T follicular helper cell (primary cell): ENCODE data around the gene EME1.

ENCODE experiments used
- DNase-seq: peaks from one replicate; pipeline ENCODE4 v3.0.0-alpha.2; 2020; ENCODE audit warnings: low read depth

Gene EME1

DNA sequence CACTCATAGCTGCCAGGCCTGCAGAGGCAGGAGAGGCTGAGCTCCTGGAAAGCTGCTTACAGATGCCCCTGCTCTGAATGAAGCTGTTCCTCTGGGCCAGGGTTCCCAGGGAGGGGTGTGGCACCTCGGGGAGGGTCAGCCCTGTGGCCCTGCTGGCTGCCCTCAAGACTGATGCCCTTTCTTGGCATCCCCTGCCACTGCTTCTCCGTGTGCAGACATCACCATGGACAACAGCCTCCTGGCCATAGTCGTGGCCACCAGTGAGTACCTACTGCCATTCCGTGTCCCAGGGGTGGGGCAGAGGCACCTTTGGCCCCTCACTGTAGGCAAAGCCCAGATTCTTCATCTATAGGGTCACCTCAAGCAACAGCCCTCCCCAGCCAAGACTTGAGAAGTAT lies 9.0 kb upstream of the EME1 start:
- DNase-seq = no peak

DNA sequence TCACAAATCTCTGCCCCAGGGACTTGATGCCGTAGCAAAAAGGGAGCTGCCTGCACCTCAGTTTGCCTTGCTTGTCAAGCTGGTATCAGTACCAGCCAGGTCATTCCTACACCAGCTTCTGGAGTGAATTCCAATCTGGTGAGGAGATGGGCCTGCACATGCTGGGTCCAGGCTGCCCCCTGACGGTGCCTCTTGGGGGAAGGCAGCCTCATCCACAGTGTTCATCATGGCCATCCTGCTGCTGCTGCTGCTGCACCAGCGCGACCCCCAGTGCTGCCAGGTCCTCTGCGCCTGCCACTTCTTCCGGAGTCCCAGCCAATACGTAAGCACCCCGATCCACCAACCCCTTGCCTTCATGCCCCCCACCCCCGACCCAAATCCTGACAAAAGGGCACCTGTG lies 8.3 kb upstream of the EME1 start:
- no peak for DNase-seq

DNA sequence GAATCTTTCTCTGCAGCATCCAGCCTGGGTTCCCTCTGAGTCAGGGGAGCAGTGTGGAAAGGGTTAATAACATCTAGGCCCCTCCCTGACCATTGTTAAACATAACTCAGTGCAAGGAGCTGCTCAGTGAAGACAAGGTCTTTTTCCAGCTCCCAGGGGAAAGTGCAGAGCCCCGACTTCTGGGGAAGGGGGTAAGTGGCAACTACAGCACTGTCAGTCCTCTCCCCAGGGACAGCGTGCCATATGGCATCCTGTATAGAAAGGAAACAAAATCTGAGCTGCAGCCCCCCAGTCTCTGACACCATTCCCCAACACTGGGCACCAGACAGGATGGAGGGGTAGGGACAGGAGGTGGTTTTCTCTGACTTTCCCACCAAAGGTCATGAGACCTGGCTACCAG lies 7.9 kb upstream of the EME1 start:
- no peak for DNase-seq

DNA sequence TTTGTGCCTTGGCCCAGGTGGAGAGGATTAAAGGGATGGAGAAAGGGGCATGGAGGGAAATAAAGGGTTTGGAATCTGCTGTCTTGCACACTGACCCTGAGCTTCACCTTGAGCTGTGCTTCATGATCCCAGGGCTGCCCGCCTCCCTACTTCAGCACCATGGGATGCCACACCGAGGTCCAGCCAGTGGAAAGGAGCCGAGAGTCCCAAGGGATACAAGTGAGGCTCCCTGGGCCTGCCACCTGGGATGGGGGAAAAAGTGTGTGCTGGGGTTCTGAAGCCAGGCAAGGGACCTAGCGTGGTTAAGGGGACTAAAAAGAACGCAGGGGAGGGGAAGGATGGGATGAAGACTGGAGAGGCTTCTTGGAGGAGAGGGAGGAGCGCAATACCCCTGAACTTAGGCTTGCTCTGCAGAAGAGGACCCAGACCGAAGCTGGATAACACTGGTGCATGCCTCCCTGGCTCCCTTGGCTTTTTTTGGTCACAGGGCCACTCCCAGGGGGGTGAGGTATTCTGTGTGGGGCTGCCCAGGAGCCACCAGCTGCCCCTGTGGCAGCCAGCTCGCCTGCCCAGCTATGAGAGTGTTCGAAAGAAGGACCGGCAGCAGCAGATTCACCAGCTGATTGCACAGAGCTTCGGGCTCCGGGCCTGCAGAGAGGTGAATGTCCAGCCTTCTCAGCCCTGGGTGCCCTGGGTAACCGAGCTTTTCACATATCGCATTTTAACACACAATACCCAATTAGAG lies 7.2 kb upstream of the EME1 start:
- no peak for DNase-seq

DNA sequence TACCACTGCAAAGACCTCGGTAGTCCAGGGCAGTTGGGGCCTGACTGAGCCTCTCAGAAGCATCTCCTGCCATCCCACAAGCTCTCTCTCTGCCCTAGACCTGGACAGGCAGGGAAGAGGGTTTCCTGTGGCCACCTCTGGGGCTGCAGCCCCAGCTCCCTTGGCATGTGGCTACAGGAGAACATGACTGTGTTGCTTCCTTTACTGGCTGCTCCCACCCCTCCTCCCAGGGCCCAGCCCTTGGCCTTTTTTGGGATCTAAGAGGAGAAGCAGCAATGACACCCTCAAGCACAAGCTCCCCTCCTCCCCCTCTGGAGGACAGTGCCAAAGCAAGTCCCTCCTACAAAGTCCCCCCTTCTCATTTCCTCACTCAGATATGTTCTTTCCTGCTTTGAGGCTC lies 5.6 kb upstream of the EME1 start:
- no peak for DNase-seq

DNA sequence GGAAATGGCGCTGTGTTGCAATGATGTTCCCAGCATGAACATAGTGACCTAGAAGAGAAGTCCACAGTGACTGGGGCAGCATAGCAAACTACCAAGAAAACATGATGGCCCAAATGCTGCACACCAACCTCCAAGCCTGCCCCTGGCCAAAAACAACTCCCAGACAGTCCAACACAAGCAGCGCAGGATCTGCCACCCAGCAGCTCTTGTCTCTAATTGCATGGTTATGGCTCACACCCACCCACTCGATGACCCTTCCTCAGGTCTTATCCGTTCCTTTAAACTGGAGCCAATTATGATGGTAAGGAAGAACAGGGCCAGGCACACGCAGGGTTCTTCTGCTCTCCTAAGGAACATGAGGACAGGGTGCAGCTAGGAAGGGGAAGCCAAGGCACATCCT lies 3.0 kb upstream of the EME1 start:
- no peak for DNase-seq

DNA sequence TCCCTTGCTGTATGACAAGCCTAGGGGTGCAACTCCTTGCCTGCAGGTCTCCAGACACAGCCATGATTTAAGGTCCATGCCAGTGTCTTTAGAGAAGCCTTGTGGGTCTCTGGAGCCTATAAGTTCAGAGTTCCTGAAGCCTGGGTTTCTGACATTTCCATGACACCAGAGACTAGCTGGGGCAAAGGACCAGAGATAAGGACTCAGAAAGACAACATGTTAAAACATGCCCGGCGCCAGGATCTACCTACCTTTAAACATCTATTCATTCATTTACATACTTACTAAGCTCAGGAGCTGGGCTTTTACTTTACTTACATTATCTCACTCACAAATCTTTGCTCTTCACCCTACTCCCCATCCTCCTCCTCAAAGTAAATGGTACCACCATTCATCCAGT lies 1.5 kb upstream of the EME1 start:
- DNase-seq = no peak

DNA sequence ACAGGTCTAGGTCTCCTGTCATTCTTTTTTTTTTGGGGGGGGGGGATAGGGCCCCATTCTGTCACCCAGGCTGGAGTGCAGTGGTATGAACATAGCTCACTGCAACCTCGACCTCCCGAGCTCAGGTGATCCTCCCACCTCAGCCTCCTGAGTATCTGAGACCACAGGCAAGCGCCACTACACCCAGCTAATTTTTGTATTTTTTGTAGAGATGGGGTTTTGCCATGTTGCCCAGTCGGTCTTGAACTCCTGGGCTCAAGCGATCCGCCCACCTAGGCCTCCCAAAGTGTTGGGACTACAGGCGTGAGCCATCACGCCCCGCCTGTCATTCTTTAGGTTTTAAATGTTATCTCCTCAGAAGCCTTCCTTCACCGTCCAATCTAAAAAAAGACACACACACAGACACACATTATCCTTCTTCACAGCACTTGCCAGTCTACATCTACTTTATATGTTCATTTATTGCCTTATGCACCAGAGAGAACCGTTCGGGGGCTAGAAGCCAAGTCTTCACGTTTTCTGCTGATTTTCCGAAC lies 739 bp upstream of the EME1 start:
- DNase-seq = no peak

DNA sequence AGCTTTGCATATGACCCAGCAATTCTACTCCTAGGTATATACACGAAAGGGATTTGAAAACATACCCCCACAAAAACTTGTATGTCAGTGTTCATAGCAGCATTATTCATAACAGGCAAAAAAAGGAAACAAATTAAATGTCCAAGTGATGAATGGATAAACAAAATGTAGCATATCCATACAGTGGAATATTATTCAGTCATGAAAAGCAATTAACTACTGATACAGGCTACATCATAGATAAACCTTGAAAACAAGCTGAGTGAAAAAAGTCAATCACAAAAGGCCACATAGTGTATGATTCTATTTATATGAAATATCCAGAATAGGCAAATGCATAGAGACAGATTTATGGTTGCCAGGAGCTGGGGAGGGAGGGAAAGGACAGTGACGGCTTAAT lies 676 bp downstream of the EME1 start:
- no peak for DNase-seq

DNA sequence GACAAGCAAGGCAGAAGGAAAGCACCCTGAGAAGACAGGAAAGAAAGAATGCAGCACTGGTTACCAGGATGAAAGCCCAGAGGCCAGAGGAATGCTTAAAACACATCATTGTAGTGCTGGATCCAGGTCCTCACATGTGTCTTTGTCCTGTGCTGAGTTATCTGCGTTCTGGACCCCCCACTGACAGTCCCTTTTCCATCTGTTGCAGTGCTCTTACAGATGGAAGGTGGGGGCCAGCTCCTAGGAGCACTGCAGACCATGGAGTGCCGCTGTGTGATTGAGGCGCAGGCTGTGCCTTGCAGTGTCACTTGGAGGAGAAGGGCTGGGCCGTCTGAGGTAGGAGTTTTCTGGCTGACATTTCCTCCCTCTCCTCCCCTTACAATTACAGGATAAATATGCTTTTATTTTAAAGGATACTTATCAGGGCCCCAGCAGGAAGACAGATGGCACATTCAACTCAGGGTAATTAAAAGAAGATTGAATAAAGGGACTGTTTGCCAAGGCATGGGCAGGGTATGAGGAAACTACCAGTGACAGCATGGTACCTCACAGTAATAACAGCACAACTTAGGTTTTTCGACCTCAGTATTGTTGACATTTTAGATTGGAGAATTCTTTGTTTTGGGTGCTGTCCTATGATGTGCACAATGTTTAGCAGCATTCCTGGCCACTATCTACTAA lies 3.0 kb downstream of the EME1 start:
- DNase-seq = no peak

DNA sequence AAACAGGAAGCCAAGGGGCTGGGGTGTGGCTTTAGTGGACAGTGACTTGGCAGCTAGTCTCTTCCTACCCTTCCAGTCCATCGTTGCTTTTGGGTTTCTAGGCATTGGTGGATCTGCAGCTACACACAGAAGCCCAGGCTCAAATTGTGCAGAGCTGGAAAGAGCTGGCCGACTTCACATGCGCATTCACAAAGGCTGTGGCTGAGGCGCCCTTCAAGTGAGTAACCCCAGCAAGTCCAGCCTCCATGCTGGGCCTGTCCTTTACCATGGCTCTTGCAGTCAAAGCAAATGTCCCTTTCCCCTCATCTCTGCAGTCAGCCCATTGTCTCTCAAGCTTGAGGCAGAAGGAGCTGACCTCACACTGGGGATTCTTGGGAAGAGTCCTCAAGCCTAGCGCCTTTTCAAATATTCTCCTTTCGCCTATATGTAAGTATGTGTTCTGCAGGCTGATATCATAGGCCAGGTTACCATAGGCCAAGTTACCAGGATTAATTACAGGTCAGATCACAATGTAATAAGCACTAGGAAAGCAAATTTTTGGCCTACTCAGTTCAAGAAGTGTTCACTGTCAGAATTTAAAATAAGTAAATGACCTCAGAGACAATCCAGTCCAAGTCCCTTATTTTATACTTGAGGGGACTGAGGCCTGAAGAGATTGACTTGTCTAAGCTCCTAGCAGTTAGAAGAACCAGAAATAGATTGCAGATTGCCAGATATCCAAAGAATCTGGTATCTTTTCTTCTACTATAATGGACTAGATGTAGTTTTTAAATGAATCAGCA lies 6.5 kb downstream of the EME1 start:
- DNase-seq = no peak

DNA sequence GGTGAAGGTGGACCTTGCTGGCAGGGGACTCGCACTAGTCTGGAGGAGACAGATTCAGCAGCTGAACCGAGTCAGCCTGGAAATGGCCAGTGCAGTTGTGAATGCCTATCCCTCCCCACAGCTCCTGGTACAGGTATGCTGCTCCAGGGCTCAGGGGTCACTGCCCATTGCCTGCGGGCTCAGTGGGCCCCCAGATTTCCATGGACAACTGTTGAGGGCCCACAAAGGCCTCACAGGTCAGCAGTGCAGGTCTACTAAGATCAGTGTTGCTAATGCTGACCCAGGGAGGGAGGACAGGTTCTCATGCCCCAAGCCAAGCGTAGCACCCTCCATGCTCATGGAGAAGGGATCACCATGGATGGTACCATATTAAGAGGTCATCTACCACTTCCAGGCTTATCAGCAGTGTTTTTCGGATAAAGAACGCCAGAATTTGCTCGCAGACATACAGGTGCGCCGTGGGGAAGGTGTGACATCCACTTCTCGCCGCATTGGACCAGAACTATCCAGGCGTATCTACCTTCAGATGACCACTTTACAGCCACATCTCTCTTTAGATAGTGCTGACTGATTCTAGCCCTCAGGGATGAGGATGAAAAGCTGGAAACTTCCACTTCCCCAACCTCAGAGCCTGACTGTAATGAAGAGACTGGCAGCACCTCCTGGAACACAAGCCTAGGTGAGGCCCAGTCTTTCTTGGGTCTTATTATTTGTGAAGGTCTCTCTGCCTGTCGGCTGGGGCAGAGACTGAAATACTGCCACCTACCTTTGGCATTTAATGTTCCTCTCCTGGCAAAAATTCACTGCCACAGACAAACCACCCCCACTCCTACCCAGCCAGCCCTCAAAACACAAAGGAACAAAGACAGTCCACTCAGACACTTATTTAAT lies 7.6 kb downstream of the EME1 start:
- no peak for DNase-seq

DNA sequence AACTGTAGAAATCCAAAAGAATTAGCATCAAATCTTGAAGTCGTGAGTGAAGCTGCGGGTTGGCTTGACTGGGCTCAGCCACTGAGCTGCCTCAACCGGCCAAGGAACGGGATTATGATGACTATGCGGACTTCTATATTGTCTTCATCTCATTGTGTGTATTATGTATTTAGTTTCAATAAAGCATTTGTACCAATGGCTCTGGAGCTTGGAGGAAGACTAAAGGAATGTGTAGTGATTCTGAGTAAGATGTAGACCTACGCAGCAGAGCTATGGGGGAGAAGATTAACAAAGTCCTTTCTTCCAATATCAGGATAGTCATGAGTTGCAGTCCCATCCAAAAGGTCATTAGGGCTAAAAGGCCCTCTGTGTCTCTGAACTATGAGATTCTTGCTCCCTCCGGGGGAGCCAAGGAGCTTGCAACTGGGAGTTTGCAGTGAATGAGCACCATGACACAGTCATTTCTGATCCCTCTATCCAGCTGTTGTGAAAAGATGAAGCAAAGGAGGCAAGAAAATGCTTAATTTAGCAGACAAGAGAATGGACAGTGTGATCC lies 8.3 kb downstream of the EME1 start:
- no peak for DNase-seq

DNA sequence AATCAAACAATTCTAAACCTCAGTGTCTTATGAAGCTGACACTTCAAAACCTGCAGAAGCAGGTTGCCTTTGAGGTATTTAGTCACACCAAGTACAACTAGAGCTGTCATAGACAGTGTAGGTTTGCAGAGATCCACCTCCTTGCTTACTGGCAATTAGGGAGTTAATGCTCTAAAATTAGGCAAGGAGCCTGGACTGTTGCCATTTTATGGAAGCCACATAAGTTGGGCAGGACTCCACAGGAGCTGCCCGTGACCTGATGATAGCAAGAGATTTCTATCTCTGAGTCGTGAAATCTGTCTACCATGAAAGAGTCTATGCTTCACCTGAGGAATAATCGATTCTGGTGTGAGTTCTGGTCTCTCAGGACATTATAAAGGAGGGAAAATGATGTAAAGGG lies 8.9 kb downstream of the EME1 start:
- DNase-seq = no peak

DNA sequence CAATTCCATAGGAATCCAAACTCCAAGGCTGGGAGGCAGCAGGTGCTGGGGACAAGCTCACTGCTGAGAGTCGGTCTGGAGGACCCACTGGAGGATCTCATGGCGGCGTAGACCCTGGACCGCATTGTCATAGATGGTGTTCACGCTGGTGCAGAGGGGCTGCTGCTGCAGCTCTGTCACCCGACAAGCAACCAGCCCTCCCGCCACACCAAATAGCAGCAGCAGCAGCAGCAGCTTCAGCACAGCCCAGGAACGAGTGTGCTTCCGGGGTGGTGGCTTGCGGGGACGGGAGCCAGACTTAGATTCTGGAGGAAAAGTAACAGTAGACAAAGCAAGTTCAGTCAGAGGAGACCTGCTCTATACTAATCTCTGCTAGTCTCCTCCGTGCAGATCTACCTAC lies 9.9 kb downstream of the EME1 start:
- DNase-seq = no peak

DNA sequence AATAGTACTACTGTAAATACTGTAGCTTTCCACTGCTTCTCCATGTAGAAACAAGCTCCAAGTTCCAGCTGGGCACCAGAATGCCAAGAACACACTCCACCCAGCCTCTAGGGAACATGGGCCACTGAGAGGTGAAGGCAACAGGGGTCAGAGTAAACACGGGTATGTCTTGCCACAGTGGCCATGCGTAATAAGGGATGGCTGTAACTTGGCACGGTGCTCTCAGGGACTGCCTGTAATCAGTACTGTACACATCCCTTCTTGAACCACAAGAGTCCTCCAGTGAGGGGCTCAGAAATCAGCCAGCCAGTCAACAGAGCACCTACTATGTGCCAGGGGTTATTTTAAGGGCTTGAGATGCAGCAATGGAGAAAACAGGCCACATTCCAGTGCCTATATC lies 13.5 kb downstream of the EME1 start:
- DNase-seq = no peak

DNA sequence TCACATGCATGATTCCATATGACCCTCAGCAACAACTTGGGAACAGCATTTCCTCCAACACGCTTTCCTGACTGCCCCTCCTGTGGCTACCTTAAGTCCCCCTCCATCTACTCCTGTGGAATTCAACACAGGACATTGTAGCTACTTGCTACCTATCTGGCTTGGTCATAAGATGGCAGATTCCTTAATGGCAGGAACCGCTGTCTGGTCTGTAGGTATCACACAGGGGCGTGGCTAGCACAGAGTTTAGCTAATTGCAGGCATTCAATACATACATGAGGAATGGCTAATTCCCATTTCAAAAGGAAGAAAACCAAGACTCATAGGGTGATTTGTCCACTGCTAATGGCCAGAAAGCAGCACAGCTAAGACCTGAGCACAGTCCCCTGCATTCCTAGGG lies 15.7 kb downstream of the EME1 start:
- no peak for DNase-seq

DNA sequence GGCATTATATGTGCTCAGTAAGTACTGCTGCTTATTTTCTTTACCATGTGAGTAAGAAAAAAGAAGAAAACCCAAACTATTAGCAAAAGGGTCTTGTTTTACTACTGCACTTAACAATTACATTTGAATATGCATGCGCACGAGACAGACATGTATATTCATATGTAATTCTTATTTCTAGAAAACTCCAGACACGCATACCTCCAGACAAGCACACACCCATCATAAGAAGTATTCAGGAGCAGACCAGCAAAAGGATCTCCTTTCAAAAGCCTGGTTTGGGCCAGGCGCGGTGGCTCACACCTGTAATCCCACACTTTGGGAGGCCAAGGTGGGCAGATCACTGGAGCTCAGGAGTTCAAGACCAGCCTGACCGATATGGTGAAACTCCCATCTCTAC lies 16.5 kb downstream of the EME1 start:
- no peak for DNase-seq

DNA sequence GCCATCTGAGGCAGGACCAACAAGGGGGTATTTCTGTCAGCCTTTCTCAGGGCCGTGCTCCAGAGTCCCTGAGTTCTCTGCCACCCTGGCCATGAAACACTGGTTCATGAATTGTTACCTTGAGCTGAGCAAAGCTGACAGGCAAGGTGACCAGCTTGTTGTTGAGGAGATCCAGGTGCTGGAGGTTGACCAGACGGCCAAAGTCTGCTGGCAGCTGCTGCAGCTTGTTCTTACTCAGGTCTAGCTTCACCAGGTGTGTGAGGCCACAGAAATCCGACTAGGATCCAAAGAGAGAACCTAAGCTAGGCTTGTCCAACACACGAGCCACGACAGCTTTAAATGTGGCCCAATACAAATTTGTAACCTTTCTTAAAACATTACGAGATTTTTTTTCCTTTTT lies 19.6 kb downstream of the EME1 start:
- DNase-seq = no peak

DNA sequence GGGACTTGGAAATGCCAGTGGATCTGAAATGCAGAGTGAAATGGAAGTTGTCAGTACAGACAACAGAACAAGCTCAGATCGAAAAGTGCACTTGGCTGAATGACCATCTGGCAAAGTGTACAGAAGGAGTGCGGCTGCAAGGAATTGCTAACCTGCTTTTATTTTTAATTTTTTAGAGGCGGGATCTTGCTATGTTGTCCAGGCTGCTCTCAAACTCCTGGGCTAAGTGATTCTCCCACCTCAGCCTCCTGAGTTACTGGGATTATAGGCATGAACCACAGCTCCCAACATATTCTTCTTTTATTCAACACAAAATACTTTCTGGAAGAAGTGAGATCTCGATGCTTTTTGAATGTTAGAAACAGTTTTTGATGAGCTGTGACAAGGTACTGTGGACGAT lies 20.7 kb downstream of the EME1 start:
- DNase-seq = no peak

DNA sequence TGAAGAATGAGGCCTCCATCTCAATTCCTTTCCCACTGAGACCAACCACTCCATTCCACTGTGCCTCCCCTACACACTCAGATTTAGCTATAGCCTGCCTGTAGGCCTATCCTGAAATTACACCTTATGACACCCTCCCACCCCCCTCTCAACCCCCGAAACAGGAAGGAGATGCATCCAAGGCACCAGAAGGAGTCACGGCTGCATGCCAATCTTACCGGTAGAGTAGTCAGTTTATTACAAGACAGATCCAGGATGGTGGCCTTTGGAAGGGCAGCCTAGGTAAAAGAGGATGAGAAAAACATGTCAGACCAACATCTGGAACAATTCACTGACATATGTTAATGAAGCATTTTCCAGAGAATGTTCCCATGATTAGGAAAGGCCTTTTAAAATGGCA lies 21.7 kb downstream of the EME1 start:
- DNase-seq = no peak
